A204.1 (cell line): ENCODE data around the gene UPK1A.

Experiments
- FAIRE-seq: peaks from 2 replicates; lab custom pipeline; 2012; peaks lifted over from hg19 to GRCh38; lab: Jason Lieb, UNC

Gene UPK1A

GRCh38 chr19:35666251-35666913, at the start of gene UPK1A:
Gene UPK1A (plus strand): TSS chr19:35666517. CDS start chr19:35666813, 296 bp downstream.
- FAIRE-seq, result no peak

GRCh38 chr19:35618857-35619256, 47.5 kb upstream of the UPK1A start:
- no peak for FAIRE-seq

DNA sequence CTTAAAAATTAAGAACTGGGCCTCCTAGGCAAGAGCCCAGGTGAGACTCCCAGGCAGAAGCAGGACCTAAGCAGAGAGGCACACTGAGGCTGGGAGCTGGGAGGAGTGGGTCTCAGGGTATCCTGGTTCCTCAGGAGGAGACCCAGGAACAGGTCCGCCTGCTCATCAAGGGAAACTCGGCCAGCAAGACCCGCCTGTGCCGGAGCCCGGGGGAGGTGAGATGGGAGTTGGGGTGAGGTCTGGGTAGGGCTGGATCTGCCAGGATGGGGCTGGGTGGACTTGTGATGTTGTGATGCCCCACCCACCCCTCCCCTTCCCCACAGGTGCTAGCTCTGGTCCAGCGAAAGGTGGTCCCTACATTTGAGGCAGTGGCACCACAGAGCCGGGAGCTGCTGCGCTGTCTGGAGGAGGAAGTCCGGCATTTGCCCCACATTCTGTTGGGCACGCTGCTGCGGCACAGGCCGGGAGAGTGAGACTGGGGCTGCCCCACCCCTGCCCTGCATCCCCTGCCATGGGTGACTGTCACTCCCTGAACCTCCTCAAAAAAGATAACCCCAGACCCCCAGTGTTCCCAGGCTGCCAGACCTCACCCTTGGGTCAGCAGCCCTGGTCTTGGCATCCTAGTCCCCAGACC, 46.9 kb upstream of the UPK1A start:
- FAIRE-seq, result no peak

- FAIRE-seq, result no peak
Observed at GRCh38 chr19:35620001-35620400, 46.3 kb upstream of the UPK1A start.

GRCh38 chr19:35621708-35622107, 44.6 kb upstream of the UPK1A start:
- FAIRE-seq, result no peak

- FAIRE-seq, result no peak
Observed at GRCh38 chr19:35622750-35623149, 43.6 kb upstream of the UPK1A start.

DNA sequence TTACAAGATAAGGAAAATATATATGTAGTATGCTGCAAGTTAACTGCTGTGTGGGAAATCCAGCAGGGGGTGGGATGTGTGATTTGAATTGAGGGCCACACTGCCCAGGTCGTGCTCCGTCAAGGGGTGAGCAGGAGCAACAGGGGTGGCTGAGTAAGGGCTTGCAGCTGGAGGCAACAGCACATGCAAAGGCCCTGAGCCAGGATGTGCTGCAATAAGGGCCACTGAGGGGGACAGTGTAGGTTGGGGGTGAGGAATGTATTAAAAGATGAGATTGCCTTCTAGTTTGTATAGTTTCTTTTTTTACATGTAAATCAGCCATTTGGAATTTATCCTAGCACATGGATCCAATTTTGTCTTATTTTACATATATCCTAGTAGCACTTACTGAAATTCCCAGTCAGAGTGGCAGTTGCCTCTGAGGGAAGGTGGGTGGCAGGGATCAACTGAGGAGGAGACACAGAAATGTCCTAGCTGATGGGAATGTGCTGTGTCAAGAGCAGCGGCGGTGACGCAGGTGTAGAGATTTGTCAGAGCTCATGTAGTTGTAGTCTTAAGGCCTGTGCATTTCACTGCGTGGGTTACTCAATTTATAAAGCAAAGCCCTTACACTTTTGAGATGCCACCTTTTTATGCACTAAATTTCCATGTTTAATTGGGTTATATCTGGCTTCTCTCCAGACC, 42.8 kb upstream of the UPK1A start:
- FAIRE-seq, result no peak

DNA sequence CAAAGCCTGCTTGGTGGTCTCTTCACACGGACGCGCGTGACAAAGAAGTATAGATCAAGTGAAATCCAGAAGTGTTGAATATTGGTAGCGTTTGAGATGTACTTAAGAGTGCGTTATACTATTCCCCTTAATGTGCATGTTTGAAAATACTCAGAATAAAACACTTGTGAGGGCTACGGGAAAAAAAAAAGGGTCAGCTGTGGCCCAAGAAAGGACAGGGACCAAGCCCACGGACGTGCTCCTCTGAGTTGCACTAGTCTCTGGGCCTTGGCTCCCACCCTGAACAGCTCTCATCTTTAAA, 38.1 kb upstream of the UPK1A start:
- FAIRE-seq, result no peak

DNA sequence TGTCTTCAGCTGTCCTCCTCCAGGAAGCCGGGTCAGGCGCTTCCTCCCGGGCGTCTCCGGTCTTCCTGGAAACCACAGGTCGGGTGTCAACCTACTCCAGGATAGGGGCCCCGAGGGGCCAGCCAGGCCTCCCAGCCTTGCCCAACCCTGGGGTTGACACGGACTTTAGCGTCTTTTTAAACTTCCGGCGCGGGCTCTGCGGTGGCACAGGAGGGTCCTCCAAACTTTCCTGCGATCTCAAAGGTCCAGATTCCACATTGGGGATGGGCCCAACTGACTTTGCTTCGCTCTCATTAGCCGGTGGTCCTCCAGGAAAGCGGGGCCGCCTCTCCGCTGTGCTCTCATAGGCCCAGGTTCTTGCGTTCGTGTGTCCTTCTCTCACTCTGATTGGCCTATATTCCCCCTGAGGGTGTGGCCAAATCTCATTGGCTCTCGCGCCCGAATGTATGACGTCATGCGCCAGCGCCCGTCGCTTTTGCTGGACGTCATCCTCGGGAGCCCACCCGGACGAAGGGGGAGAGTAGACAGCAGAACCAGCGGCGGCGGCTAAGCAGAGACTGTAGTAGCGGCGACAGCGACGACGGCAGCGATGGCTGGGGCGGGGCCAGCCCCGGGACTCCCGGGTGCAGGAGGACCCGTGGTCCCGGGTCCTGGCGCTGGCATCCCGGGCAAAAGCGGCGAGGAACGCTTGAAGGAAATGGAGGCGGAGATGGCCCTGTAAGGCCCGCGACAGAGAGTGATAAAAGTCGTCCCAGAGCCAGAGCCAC, 37.6 kb upstream of the UPK1A start, which contains the start of gene RBM42:
Gene RBM42 (plus strand): TSS at position 472 of the 767 bp plus-strand sequence. CDS start 118 bp downstream, at position 590.
- peak; percentile 99 for FAIRE-seq

DNA sequence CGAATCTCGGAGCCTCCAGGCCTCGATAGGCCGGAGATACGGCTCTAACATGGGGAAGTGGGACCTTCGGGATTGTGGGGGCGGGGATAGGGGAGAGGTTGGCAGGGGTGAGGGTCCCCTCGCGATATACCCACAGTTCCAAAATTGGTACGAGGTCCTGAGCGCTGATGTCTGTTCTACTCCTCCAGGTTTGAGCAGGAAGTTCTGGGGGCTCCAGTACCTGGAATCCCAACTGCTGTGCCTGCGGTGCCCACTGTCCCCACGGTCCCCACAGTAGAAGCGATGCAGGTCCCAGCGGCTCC, 37.0 kb upstream of the UPK1A start:
- FAIRE-seq, result no peak

- FAIRE-seq, result no peak
Observed at GRCh38 chr19:35633727-35634440, 32.4 kb upstream of the UPK1A start.

DNA sequence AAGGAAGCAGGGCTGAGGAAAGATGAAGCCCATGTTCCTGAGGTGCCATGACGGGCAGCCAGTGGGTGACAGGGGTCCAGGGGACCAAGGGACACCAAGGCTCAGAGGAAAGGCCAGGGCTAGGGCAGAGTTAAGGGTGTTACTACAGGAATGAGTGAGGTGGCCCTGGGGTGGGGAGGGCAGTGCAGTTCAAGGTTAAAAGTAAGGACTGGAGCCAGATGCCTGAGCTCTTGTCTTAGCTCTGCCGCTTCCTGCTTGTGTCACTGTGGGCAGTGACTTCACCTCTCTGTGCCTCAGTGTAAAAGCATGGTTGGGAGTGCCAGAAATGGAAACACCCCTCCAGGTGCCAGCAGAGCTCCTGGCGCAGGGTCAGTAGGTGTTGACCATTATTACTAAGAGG, 29.7 kb upstream of the UPK1A start:
- no peak for FAIRE-seq

- FAIRE-seq, result no peak
Observed at GRCh38 chr19:35637165-35637564, 29.2 kb upstream of the UPK1A start.

GRCh38 chr19:35639321-35639639, 27.0 kb upstream of the UPK1A start:
- FAIRE-seq, result no peak

- no peak for FAIRE-seq
Observed at GRCh38 chr19:35639863-35640262, 26.5 kb upstream of the UPK1A start.

- no peak for FAIRE-seq
Observed at GRCh38 chr19:35641515-35642151, 24.7 kb upstream of the UPK1A start, which contains the start of gene ETV2. Gene ETV2 (plus strand): TSS chr19:35641745. CDS start chr19:35642461, 716 bp downstream.

GRCh38 chr19:35642312-35642711, 24.0 kb upstream of the UPK1A start:
- no peak for FAIRE-seq

DNA sequence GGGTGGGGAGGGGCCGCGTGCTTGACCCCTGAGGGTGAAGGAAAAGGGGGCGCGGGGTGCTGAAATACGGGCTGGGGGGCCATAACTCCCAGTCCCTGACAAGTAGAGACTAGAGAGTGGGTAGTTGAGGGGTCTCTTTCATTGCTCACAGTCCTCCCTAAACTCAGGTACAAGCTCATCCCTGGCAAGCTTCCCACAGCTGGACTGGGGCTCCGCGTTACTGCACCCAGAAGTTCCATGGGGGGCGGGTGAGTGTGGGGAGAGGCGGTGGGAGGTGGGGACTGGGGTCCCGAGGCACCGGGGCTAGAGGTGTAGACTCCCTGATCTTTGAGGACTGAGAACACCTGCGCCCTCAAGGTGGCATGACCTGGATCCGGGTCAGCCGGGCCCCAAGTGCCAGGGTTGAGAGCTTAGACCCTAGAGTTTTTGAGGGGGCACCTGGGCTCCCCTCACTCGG, 23.5 kb upstream of the UPK1A start:
- FAIRE-seq, result no peak

DNA sequence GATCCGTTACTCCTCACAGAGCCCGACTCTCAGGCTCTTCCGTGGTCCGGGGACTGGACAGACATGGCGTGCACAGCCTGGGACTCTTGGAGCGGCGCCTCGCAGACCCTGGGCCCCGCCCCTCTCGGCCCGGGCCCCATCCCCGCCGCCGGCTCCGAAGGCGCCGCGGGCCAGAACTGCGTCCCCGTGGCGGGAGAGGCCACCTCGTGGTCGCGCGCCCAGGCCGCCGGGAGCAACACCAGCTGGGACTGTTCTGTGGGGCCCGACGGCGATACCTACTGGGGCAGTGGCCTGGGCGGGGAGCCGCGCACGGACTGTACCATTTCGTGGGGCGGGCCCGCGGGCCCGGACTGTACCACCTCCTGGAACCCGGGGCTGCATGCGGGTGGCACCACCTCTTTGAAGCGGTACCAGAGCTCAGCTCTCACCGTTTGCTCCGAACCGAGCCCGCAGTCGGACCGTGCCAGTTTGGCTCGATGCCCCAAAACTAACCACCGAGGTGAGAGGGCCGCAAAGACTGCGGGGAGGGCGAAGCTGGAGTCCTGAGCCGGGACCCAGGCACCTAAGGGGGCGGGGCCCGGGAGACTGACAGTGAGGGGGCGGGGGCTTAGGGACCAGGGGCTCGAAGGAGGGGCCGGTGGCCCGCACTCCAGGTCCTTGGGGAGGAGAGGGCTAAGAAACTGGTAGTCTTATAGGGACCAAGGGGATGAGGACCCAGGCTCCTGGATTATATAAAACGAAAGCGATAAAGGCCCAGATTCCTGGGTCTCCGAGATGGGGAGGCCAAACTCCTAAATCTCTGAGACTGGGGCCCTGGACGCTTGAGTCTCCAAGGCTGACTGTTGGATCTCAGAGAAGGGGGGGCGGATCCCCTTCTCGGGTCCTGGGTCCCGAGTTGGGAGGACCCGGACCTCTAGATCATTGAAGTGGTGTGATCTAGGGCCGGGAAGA, 22.8 kb upstream of the UPK1A start:
- FAIRE-seq, result no peak

DNA sequence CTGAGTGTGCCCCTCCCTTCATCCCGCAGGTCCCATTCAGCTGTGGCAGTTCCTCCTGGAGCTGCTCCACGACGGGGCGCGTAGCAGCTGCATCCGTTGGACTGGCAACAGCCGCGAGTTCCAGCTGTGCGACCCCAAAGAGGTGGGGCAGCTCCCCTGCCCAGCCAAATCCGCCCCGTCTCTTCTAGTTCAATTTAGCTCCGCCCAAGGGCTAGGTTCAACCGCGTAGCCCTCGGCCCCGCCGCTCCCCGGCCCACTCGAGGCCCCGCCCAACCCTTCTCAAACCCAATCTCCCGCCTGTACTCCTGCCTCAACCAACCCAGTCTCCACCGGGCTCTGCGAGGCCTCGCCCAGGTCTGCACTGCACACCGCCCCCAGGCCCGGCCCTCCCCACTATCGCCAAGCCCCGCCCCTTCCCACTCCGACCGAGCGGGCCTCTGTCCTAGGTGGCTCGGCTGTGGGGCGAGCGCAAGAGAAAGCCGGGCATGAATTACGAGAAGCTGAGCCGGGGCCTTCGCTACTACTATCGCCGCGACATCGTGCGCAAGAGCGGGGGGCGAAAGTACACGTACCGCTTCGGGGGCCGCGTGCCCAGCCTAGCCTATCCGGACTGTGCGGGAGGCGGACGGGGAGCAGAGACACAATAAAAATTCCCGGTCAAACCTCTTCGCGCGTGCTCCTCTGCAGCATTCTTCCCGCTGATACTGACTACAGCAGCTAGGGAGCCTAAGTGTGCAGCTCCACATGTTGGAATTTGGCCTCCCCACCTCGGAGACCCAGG, 21.9 kb upstream of the UPK1A start:
- peak; percentile 96 for FAIRE-seq
